Fibroblast of lung (primary cell): ENCODE data around the gene PCDH15. TPM values are rescaled to one million over a fixed set of nuclear protein-coding genes. Genes with fewer than 3 reads are reported as not detected.

Experiments used
- DNase-seq, 2 donors: peaks; one replicate each; pipeline versions ENCODE4 v3.0.0 to v3.0.0-alpha.2; 2010; ENCODE audit warnings: low read depth in 2 of 2
- H2AFZ ChIP-seq: 2 replicates; pipeline ENCODE4 v1.5.1; 2012; ENCODE audit warnings: low read length, control low read depth, inconsistent platforms
- H3K27ac ChIP-seq: 2 replicates; pipeline ENCODE4 v1.5.1; 2011; ENCODE audit warnings: low read length, control low read depth; ENCODE audit not compliant: insufficient read depth
- H3K27me3 ChIP-seq: 2 replicates; pipeline ENCODE4 v1.5.1; 2011; ENCODE audit warnings: mild to moderate bottlenecking, low read length; ENCODE audit not compliant: control insufficient read depth, insufficient read depth
- H3K36me3 ChIP-seq: 2 replicates; pipeline ENCODE4 v1.5.1; 2011; ENCODE audit warnings: low read length; ENCODE audit not compliant: control insufficient read depth, insufficient read depth
- H3K4me1 ChIP-seq: 2 replicates; pipeline ENCODE4 v1.5.1; 2011; ENCODE audit warnings: low read length; ENCODE audit not compliant: control insufficient read depth, insufficient read depth; ENCODE audit errors: extremely low read depth
- H3K4me2 ChIP-seq: 2 replicates; pipeline ENCODE4 v1.5.1; 2011; ENCODE audit warnings: low read length, control low read depth; ENCODE audit not compliant: insufficient read depth; ENCODE audit errors: extremely low read depth
- H3K4me3 ChIP-seq, 4 experiments: fragments of 200-600 bp in 1 of 4; sonication (generic) in 1 of 4; replicated peaks in 1 of 4; 2 replicates each; pipeline ENCODE4 v1.5.1; 2011 to 2016; ENCODE audit warnings: low read length in 4 of 4, low read depth in 3 of 4, mild to moderate bottlenecking in 3 of 4, control low read depth in 2 of 4, inconsistent platforms in 1 of 4, mixed read lengths in 1 of 4; ENCODE audit not compliant: insufficient read depth in 1 of 4; ENCODE audit errors: control extremely low read depth in 1 of 4
- H3K79me2 ChIP-seq: 2 replicates; pipeline ENCODE4 v1.5.1; 2012; ENCODE audit warnings: mild to moderate bottlenecking, low read length, inconsistent platforms; ENCODE audit not compliant: control insufficient read depth, insufficient read depth
- H3K9ac ChIP-seq: 2 replicates; pipeline ENCODE4 v1.5.1; 2011; ENCODE audit warnings: mild to moderate bottlenecking, low read length, control low read depth; ENCODE audit not compliant: insufficient read depth
- H3K9me3 ChIP-seq: 2 replicates; pipeline ENCODE4 v1.5.1; 2012; ENCODE audit warnings: low read depth, low read length; ENCODE audit not compliant: control insufficient read depth, insufficient read depth
- H4K20me1 ChIP-seq: 2 replicates; pipeline ENCODE4 v1.5.1; 2011; ENCODE audit warnings: low read length; ENCODE audit not compliant: control insufficient read depth, insufficient read depth; ENCODE audit errors: extremely low read depth
- EZH2 ChIP-seq: IDR thresholded peaks from 2 replicates; pipeline ENCODE4 v1.5.1; 2012; ENCODE audit warnings: low read length, control low read depth, mild to moderate bottlenecking; ENCODE audit errors: missing control alignments
- polyA plus RNA-seq, 2 donors: library from polyadenylated mRNA; depleted of rRNA in 1 of 2; stranded (reverse) in 1 of 2; unstranded in 1 of 2; fragments of >200 nt; gene quantifications; 2 replicates each; pipeline ENCODE4 v1.2.1, GENCODE V29; 2011 to 2012; ENCODE audit warnings: missing spikeins in 1 of 2
- total RNA-seq: library from RNA; depleted of rRNA; stranded (reverse); fragments of >200 nt; gene quantifications from 2 replicates; pipeline ENCODE4 v1.2.1, GENCODE V29; 2014
- TF ChIP-seq, protein P1 (sequence below), 2 donors: IDR thresholded peaks in 1 of 2; conservative IDR thresholded peaks in 1 of 2; 1 replicate in 1 of 2; 2 replicates in 1 of 2; pipeline ENCODE4 v1.5.1; 2011 to 2012; ENCODE audit warnings: low read length in 2 of 2, control low read depth in 1 of 2, inconsistent platforms in 1 of 2, low read depth in 1 of 2, mild to moderate bottlenecking in 1 of 2

The PCDH15 gene
- total and polyA plus RNA-seq, 2 donors (not counting 1 experiment from before 2014, with no cell fraction given) = under 0.01 TPM; not detected in 1

DNA sequence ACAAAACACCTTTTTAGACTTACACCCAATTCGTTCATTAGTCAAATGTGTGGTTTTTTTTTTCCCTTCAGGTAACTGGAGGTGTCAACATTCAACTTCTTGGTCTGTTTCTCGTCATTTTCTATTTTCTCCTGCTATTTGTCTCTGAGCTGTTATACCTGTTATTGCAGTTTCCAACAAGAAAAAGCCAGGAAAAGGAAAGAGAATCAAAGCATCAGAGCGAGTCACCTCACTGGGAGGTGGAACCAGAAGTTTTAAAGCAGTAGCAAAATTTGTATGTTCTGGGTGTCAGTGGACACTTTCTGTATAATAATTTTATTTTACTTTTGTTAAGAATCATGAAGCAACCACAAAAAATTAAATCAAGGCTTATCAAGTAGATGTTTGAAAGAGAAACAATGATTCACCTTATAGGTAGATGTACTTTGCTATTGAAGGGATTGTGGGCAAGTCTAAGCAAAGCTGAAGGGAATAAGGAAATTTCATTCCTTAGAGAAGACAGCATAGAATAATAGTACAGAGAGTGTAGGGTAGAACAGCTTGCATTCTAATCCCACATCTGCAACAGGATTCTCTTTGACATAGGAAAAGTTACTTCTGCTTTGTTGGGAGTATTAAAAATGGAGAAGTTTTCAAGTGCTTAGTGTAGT lies 675.8 kb downstream of the PCDH15 start:
- H2AFZ ChIP-seq = no peak overlapping the region
- H3K27me3 ChIP-seq = no peaks in the 10 kb centered on the region
- no peaks in the 10 kb centered on the region for H3K9me3 ChIP-seq
- H3K79me2 ChIP-seq = no peaks in the 10 kb centered on the region
- no peak overlapping the region for H3K4me2 ChIP-seq
- no peak for TF ChIP-seq EZH2
- TF ChIP-seq, protein P1, sequence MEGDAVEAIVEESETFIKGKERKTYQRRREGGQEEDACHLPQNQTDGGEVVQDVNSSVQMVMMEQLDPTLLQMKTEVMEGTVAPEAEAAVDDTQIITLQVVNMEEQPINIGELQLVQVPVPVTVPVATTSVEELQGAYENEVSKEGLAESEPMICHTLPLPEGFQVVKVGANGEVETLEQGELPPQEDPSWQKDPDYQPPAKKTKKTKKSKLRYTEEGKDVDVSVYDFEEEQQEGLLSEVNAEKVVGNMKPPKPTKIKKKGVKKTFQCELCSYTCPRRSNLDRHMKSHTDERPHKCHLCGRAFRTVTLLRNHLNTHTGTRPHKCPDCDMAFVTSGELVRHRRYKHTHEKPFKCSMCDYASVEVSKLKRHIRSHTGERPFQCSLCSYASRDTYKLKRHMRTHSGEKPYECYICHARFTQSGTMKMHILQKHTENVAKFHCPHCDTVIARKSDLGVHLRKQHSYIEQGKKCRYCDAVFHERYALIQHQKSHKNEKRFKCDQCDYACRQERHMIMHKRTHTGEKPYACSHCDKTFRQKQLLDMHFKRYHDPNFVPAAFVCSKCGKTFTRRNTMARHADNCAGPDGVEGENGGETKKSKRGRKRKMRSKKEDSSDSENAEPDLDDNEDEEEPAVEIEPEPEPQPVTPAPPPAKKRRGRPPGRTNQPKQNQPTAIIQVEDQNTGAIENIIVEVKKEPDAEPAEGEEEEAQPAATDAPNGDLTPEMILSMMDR (conservative IDR thresholded peaks at IDR 0.05 in 1 of 2, IDR thresholded peaks at IDR 0.05 in 1 of 2; ENCODE audit: low read depth in 1 of 2, low read length in 2 of 2) = no peak
- no peak overlapping the region for H3K9ac ChIP-seq
- H3K36me3 ChIP-seq = no peaks in the 10 kb centered on the region
- no peak overlapping the region for H3K4me3 ChIP-seq
- no peaks in the 10 kb centered on the region for H4K20me1 ChIP-seq
- no peak overlapping the region for H3K27ac ChIP-seq
- H3K4me1 ChIP-seq = no peaks in the 10 kb centered on the region
- no peak for DNase-seq

DNA sequence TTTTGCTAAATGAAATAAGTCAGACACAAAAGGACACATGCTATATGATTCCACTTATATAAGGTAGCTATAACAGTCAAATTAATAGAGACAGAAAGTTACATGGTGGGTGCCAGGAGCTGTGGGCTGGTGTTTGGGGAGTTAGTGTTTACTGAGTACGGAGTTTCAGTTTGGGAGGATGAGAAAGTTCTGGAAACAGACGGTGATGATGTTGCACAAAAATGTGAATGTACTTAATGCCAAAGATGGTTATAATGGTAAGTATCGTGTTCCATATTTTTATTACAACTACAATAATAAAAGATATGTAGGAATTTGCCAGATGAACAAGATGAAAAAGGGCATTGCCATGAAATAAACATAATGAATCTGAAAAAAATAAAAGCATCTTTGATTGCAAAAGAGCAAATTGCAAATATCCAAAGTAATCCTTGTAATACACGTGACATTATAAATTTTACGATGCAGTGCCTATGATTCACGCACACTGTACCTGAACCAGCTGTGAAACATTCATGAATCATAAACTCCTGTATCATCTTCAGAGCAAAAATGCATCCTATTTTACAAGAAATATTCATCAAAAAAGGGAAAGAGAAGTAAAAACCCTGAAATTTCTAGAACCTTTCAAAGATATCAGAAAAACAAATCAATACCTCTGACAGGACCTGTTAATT lies 676.7 kb downstream of the PCDH15 start:
- no peak for DNase-seq
- Histone ChIP-seq H3K27ac (no peak overlapping the region), H3K4me2 (no peak overlapping the region), H3K9ac (no peak overlapping the region), H3K4me3 (no peak overlapping the region), H2AFZ (no peak overlapping the region), H4K20me1 (no peaks in the 10 kb centered on the region), H3K79me2 (no peaks in the 10 kb centered on the region), H3K36me3 (no peaks in the 10 kb centered on the region), H3K4me1 (no peaks in the 10 kb centered on the region), H3K9me3 (no peaks in the 10 kb centered on the region), H3K27me3 (no peaks in the 10 kb centered on the region)
- TF ChIP-seq, protein P1 (conservative IDR thresholded peaks at IDR 0.05 in 1 of 2, IDR thresholded peaks at IDR 0.05 in 1 of 2; ENCODE audit: low read depth in 1 of 2, low read length in 2 of 2) = no peak
- no peak for TF ChIP-seq EZH2

DNA sequence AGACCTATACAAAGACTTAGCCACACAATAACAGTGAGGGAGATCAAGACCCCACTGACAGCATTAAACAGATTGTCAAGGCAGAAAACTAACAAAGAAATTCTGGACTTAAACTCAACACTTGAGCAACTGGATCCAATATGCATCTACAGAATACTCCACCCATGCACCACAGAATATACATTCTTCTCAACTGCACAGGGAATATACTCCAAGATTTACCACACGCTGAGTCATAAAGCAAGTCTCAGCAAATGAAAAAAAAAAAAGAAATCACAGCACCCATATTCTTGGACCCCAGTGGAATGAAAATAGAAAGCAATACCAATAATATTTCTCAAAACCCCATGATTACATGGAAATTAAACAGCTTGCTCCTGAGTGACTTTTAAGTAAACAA lies 680.2 kb downstream of the PCDH15 start:
- Histone ChIP-seq H3K4me2 (no peak overlapping the region), H3K4me1 (no peaks in the 10 kb centered on the region), H2AFZ (no peak overlapping the region), H3K36me3 (no peaks in the 10 kb centered on the region), H4K20me1 (no peaks in the 10 kb centered on the region), H3K4me3 (no peak overlapping the region), H3K27ac (no peak overlapping the region), H3K9me3 (no peaks in the 10 kb centered on the region), H3K9ac (no peak overlapping the region), H3K27me3 (no peaks in the 10 kb centered on the region), H3K79me2 (no peaks in the 10 kb centered on the region)
- no peak for TF ChIP-seq EZH2
- TF ChIP-seq, protein P1 (conservative IDR thresholded peaks at IDR 0.05 in 1 of 2, IDR thresholded peaks at IDR 0.05 in 1 of 2; ENCODE audit: low read depth in 1 of 2, low read length in 2 of 2) = no peak
- DNase-seq = no peak
